ENCODE data around the gene NOS3.

DNA sequence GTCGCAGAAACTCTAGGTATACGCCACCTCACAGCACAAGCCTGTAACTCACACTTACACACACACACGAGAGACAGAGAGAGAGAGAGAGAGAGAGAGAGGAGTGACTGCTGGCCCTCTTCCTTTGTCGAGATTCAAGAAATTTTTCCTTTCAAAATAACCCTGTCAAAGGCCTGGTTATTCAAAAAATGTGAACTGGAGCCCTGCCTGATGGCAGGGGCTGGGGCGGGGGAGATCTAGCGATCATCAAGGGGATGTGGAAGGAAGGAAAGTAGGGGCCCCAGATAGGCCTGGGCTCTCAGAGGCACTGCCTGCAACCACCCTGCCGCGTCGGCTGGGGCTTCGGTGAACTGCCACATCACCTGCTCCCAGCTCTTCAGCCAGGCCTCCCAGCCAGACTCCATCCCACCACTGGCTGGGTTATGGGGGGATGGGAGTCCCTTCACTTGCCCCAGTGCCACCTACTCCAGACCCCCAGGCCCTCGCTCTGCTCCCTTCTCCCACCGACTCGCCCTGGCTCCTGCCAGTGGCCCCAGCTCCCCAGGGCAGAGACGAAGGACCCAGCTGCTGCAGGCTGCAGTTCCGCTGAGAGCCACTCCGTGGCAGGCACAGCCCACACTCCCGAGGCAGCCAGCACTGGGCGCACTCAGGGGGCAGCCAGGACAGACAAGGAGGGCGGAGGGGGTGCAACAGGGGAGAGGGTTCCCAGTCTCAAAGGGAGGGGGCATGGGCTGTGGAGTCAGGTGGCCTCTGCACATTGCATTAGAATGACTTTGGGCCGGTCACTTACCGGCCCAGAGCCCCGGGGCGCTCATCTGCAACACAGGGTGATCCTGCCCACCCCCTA is 28.0 kb upstream of the NOS3 start:
- TF ChIP-seq ZNF282 (CRISPR knock-in tag; IDR thresholded peaks at IDR 0.05): no peak
- TF ChIP-seq, protein P1, sequence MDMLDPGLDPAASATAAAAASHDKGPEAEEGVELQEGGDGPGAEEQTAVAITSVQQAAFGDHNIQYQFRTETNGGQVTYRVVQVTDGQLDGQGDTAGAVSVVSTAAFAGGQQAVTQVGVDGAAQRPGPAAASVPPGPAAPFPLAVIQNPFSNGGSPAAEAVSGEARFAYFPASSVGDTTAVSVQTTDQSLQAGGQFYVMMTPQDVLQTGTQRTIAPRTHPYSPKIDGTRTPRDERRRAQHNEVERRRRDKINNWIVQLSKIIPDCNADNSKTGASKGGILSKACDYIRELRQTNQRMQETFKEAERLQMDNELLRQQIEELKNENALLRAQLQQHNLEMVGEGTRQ (CRISPR knock-in tag; IDR thresholded peaks at IDR 0.05): no peak
- no peak for TF ChIP-seq CBX2 (IDR thresholded peaks at IDR 0.05; ENCODE audit: insufficient read depth, low read length, poor library complexity, severe bottlenecking)
- TF ChIP-seq, protein P2, sequence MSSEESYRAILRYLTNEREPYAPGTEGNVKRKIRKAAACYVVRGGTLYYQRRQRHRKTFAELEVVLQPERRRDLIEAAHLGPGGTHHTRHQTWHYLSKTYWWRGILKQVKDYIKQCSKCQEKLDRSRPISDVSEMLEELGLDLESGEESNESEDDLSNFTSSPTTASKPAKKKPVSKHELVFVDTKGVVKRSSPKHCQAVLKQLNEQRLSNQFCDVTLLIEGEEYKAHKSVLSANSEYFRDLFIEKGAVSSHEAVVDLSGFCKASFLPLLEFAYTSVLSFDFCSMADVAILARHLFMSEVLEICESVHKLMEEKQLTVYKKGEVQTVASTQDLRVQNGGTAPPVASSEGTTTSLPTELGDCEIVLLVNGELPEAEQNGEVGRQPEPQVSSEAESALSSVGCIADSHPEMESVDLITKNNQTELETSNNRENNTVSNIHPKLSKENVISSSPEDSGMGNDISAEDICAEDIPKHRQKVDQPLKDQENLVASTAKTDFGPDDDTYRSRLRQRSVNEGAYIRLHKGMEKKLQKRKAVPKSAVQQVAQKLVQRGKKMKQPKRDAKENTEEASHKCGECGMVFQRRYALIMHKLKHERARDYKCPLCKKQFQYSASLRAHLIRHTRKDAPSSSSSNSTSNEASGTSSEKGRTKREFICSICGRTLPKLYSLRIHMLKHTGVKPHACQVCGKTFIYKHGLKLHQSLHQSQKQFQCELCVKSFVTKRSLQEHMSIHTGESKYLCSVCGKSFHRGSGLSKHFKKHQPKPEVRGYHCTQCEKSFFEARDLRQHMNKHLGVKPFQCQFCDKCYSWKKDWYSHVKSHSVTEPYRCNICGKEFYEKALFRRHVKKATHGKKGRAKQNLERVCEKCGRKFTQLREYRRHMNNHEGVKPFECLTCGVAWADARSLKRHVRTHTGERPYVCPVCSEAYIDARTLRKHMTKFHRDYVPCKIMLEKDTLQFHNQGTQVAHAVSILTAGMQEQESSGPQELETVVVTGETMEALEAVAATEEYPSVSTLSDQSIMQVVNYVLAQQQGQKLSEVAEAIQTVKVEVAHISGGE (CRISPR knock-in tag; IDR thresholded peaks at IDR 0.05): 0 out of 6 replicates have a peak, but pooled peaks of 1 of the 3 experiments have one; percentile 16
- TF ChIP-seq, protein P3, sequence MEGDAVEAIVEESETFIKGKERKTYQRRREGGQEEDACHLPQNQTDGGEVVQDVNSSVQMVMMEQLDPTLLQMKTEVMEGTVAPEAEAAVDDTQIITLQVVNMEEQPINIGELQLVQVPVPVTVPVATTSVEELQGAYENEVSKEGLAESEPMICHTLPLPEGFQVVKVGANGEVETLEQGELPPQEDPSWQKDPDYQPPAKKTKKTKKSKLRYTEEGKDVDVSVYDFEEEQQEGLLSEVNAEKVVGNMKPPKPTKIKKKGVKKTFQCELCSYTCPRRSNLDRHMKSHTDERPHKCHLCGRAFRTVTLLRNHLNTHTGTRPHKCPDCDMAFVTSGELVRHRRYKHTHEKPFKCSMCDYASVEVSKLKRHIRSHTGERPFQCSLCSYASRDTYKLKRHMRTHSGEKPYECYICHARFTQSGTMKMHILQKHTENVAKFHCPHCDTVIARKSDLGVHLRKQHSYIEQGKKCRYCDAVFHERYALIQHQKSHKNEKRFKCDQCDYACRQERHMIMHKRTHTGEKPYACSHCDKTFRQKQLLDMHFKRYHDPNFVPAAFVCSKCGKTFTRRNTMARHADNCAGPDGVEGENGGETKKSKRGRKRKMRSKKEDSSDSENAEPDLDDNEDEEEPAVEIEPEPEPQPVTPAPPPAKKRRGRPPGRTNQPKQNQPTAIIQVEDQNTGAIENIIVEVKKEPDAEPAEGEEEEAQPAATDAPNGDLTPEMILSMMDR (IDR thresholded peaks at IDR 0.05 in 2 of 3, conservative IDR thresholded peaks at IDR 0.05 in 1 of 3; ENCODE audit: insufficient read depth in 2 of 3, low read depth in 1 of 3, low read length in 3 of 3): peak; percentile 98 to 99 (median 98)
- TF ChIP-seq ETV6 (IDR thresholded peaks at IDR 0.05; ENCODE audit: borderline replicate concordance in 1 of 2, low read depth in 2 of 2, low read length in 1 of 2): no peak
- no peak for TF ChIP-seq ETV6 (CRISPR knock-in tag; IDR thresholded peaks at IDR 0.05; ENCODE audit: borderline replicate concordance)
- peak; percentile 44 for TF ChIP-seq TBP (optimal IDR thresholded peaks at IDR 0.05; ENCODE audit: low read depth, low read length)
- TF ChIP-seq, protein P4, sequence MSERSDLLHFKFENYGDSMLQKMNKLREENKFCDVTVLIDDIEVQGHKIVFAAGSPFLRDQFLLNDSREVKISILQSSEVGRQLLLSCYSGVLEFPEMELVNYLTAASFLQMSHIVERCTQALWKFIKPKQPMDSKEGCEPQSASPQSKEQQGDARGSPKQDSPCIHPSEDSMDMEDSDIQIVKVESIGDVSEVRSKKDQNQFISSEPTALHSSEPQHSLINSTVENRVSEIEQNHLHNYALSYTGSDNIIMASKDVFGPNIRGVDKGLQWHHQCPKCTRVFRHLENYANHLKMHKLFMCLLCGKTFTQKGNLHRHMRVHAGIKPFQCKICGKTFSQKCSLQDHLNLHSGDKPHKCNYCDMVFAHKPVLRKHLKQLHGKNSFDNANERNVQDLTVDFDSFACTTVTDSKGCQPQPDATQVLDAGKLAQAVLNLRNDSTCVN (CRISPR knock-in tag; IDR thresholded peaks at IDR 0.05): no peak
- TF ChIP-seq, protein P5, sequence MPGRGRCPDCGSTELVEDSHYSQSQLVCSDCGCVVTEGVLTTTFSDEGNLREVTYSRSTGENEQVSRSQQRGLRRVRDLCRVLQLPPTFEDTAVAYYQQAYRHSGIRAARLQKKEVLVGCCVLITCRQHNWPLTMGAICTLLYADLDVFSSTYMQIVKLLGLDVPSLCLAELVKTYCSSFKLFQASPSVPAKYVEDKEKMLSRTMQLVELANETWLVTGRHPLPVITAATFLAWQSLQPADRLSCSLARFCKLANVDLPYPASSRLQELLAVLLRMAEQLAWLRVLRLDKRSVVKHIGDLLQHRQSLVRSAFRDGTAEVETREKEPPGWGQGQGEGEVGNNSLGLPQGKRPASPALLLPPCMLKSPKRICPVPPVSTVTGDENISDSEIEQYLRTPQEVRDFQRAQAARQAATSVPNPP (IDR thresholded peaks at IDR 0.05; ENCODE audit: borderline replicate concordance, insufficient read depth, insufficient read length): no peak
- no peak for TF ChIP-seq YY1 (IDR thresholded peaks at IDR 0.05; ENCODE audit: borderline replicate concordance in 1 of 3, control insufficient read depth in 1 of 3, extremely low read depth in 1 of 3, insufficient read depth in 3 of 3, insufficient read length in 1 of 3, insufficient replicate concordance in 2 of 3, low read depth in 1 of 3, low read length in 2 of 3)
- TF ChIP-seq GABPA (tag; conservative IDR thresholded peaks at IDR 0.05; ENCODE audit: low read depth): no peak
- TF ChIP-seq POLR2AphosphoS2 (IDR thresholded peaks at IDR 0.05; ENCODE audit: low read length): no peak

Data from K562 (cell line).